Measurements from ENCODE around the gene PKHD1.

- no peak for TF ChIP-seq POLR2A (IDR thresholded peaks at IDR 0.05)
- TF ChIP-seq, protein P1, sequence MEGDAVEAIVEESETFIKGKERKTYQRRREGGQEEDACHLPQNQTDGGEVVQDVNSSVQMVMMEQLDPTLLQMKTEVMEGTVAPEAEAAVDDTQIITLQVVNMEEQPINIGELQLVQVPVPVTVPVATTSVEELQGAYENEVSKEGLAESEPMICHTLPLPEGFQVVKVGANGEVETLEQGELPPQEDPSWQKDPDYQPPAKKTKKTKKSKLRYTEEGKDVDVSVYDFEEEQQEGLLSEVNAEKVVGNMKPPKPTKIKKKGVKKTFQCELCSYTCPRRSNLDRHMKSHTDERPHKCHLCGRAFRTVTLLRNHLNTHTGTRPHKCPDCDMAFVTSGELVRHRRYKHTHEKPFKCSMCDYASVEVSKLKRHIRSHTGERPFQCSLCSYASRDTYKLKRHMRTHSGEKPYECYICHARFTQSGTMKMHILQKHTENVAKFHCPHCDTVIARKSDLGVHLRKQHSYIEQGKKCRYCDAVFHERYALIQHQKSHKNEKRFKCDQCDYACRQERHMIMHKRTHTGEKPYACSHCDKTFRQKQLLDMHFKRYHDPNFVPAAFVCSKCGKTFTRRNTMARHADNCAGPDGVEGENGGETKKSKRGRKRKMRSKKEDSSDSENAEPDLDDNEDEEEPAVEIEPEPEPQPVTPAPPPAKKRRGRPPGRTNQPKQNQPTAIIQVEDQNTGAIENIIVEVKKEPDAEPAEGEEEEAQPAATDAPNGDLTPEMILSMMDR (IDR thresholded peaks at IDR 0.05): no peak
- TF ChIP-seq POLR2AphosphoS5 (IDR thresholded peaks at IDR 0.05; ENCODE audit: insufficient read depth in 1 of 2, low read depth in 1 of 2): no peak
Observed at GRCh38 chr6:51996296-51996947, 91.0 kb downstream of the PKHD1 start.
